ENCODE results near the gene SMKR1. TPM values are rescaled to one million over a fixed set of nuclear protein-coding genes. Genes with fewer than 3 reads are reported as not detected.

The SMKR1 gene
- total RNA-seq, result 1 to 10 TPM in 1 of 2 donors, under 1 TPM in 1; 0.59 to 6.6 TPM

DNA sequence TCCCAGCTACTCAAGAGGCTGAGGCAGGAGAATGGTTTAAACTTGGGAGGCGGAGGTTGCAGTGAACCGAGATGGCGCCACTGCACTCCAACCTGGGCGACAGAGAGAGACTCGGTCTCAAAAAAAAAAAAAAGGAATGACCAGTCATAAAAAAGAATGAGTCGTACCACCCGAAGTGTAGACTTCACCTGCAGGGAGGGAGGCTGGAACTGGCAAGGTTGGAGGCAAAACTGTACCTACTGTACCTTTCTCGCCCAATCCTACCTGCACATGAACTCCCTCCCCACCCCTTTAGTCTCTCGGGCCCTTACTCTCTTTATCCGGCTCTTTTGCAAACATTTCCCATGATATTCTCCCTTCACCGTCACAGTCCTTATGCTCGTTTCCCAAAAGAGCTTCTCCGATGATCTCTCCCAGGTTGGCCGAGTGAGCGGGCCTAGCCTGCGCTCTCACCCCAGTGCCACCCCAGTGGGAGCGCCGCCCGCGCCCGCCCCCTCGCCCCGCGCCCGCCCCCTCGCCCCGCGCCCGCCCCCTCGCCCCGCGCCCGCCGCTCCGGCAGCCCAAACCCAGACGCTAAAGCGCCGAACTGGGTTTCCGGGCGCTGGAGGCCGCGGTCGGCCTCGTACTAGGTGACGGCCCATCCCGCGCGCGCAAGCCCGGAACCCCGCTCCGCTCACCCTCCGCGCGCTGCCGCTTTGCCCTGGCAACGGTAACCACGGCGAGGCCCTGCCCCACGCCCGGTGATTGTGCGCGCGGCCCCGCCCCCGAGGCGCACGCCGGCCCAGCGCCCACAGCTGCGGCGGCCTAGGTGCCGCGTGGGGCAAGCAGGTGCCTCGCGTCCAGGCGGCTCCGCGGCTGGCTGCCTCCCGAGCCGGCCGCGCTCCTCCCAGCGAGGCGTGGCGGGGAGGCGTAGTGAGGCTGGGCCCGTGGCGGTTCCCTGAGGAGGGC, at the start of gene SMKR1:
Gene SMKR1, plus strand, starts transcription at position 772 of the 948 bp plus-strand sequence. CDS start 294 bp downstream, outside the sequence.
- Histone ChIP-seq H3K4me1 (replicated peaks) (no peaks in the 10 kb centered on the region), H3K27ac (no peak within 1 kb of the TSS), H3K36me3 (no peaks in the 10 kb centered on the region), H3K4me3 (peak within 1 kb of the TSS; percentile 38 to 45), H3K27me3 (replicated peaks; ENCODE audit: insufficient read depth) (no peaks in the 10 kb centered on the region), H3K9me3 (no peaks in the 10 kb centered on the region)
- intact Hi-C loops (cut with DNase I), result no loop called here
- TF ChIP-seq, protein P1, sequence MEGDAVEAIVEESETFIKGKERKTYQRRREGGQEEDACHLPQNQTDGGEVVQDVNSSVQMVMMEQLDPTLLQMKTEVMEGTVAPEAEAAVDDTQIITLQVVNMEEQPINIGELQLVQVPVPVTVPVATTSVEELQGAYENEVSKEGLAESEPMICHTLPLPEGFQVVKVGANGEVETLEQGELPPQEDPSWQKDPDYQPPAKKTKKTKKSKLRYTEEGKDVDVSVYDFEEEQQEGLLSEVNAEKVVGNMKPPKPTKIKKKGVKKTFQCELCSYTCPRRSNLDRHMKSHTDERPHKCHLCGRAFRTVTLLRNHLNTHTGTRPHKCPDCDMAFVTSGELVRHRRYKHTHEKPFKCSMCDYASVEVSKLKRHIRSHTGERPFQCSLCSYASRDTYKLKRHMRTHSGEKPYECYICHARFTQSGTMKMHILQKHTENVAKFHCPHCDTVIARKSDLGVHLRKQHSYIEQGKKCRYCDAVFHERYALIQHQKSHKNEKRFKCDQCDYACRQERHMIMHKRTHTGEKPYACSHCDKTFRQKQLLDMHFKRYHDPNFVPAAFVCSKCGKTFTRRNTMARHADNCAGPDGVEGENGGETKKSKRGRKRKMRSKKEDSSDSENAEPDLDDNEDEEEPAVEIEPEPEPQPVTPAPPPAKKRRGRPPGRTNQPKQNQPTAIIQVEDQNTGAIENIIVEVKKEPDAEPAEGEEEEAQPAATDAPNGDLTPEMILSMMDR (IDR thresholded peaks at IDR 0.05), result no peak
- TF ChIP-seq POLR2AphosphoS5 (IDR thresholded peaks at IDR 0.05) (no peak), POLR2A (IDR thresholded peaks at IDR 0.05) (no peak)
- DNase-seq (ENCODE audit: low spot score), result peak; percentile 68
- WGBS, result 7% methylated on average over 47 of the region's 89 CpGs

DNA sequence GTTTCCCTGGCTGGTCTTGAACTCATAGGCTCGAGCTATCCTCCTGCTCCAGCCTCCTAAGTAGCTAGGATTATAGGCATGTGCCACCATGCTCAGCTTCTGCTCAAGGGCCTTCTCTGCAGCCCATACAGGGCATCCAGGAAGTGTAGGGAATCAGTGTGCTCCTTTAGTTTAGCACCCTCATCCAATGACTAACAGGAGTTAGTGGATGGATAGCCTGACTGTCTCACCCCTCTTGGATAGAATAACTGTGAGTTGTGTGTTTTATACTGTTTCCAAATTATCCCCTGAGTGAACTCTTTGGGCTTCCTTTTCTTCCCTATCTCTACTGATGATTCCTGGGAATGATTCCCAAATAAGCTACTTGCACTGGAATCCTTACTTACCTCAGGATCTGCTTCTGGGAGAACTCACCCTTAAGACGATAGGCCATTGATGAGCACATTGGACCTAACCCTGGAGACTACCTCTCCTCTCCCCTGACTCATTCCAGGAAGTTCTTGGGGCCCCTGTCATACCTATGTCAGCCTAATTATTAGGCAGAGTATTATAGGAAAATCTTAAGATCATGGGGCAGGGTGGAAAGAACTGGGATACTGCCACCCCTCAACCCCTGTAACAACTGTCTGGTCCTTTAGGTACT, 49.6 kb upstream of the SMKR1 start:
- H3K4me3 ChIP-seq, result no peak overlapping the region
- no peaks in the 10 kb centered on the region for H3K9me3 ChIP-seq
- no peaks in the 10 kb centered on the region for H3K4me1 ChIP-seq (replicated peaks)
- 76% methylated on average over 2 of the region's 2 CpGs for WGBS
- intact Hi-C loops (cut with DNase I), result no loop called here
- TF ChIP-seq POLR2A (IDR thresholded peaks at IDR 0.05) (no peak), POLR2AphosphoS5 (IDR thresholded peaks at IDR 0.05) (no peak)
- TF ChIP-seq, protein P1 (IDR thresholded peaks at IDR 0.05), result no peak
- H3K27me3 ChIP-seq (replicated peaks; ENCODE audit: insufficient read depth), result no peaks in the 10 kb centered on the region
- no peak overlapping the region for H3K27ac ChIP-seq
- no peak for DNase-seq (ENCODE audit: low spot score)
- H3K36me3 ChIP-seq, result no peaks in the 10 kb centered on the region

DNA sequence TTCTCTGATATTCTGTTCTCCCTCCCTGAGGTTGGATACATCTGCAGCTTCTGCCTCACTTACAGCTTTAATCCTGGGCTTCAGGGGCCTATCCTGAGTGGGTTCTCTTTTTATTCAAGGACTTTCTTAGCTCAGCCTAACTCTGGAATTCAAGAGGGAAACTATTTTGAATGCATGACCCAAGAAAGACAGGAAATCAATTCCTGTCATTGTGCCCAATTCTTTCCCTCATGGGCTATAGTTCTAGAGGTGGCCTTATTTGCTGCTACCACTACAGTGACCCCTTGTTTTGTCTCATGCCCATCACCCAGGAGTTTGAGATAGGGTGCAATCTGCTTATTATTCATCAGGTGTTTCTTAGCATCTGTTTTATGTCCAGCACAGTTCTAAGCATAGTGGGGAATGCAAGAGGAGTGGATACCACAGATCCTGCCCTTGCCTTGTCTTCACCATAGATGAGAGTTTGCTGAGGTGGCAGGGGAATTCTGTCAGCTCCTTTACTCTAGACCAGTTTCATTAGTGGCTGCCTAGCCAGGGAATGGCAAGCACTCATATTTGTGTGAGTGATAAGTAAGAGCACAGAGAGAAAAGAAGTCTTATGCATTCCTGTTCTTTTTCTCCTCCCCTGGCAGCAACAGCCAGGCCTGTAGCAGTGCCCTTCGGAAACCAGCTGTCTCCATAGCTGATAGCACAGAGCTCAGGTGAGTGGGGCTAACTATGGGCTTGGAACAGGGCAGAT, 48.7 kb upstream of the SMKR1 start:
- intact Hi-C loops (cut with DNase I), result no loop called here
- Histone ChIP-seq H3K36me3 (no peaks in the 10 kb centered on the region), H3K4me1 (replicated peaks) (no peaks in the 10 kb centered on the region), H3K9me3 (no peaks in the 10 kb centered on the region), H3K27me3 (replicated peaks; ENCODE audit: insufficient read depth) (no peaks in the 10 kb centered on the region), H3K27ac (no peak overlapping the region), H3K4me3 (no peak overlapping the region)
- DNase-seq (ENCODE audit: low spot score), result no peak
- TF ChIP-seq POLR2AphosphoS5 (IDR thresholded peaks at IDR 0.05) (no peak), POLR2A (IDR thresholded peaks at IDR 0.05) (no peak)
- TF ChIP-seq, protein P1 (IDR thresholded peaks at IDR 0.05), result no peak
- 86% methylated on average over 1 of the region's 1 CpG for WGBS

DNA sequence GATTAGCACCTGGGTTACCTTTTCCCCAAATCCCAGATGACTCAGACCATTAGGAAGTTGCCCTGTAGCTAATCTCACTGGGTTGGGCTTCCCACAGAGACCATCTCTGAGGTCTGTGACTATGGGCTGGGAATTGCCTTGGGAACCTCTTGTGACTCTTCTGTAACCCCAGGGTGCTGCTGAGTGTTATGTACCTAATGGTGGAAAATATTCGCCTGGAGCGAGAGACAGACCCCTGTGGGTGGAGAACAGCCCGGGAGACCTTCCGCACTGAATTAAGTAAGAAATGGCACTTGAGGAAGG, 48.1 kb upstream of the SMKR1 start:
- H3K27me3 ChIP-seq (replicated peaks; ENCODE audit: insufficient read depth), result no peaks in the 10 kb centered on the region
- no peak overlapping the region for H3K27ac ChIP-seq
- no peaks in the 10 kb centered on the region for H3K36me3 ChIP-seq
- DNase-seq (ENCODE audit: low spot score), result no peak
- no peaks in the 10 kb centered on the region for H3K9me3 ChIP-seq
- no peak overlapping the region for H3K4me3 ChIP-seq
- intact Hi-C loops (cut with DNase I), result no loop called here
- WGBS, result 95% methylated on average over 4 of the region's 4 CpGs
- H3K4me1 ChIP-seq (replicated peaks), result no peaks in the 10 kb centered on the region
- TF ChIP-seq POLR2A (IDR thresholded peaks at IDR 0.05) (no peak), POLR2AphosphoS5 (IDR thresholded peaks at IDR 0.05) (no peak)
- TF ChIP-seq, protein P1 (IDR thresholded peaks at IDR 0.05), result no peak
